Measurements from ENCODE around the gene SLMAP.
"Not testable (repeated sequence)": the region's sequence is repeated elsewhere in the genome, so short reads cannot be mapped to it uniquely, and the experiment has no call there.

Gene SLMAP

DNA sequence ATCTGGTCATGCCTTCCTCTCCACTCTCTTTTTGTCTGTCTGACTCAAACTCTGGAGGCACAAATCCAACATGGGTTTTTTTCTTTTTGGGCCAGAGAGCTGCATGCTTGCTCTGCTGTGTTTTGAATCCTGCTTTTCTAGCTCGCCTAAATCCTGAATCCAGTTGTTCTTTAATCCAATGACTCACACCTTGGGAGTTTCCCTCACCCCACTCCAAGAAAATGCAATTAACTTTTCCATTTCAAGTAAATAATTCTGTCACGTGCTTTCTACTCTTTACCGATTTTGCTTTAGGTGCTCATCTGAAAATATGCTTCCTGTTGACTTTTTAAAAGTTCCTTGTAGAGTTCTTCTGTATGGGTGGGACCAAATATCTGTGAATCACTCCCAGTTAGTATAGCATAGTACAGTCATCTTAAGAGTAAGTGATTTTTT lies 47.6 kb downstream of the SLMAP start:
- Histone ChIP-seq H3K27ac (replicated peaks) (no peak overlapping the region), H3K4me3 (replicated peaks; ENCODE audit: insufficient read depth, low read length) (no peak overlapping the region), H3K27me3 (ENCODE audit: insufficient read depth, poor library complexity, severe bottlenecking) (no peaks in the 10 kb centered on the region)
- DNase-seq (ENCODE audit: low read depth in 1 of 2, low spot score in 1 of 2), result no peak
- TF ChIP-seq, protein P1, sequence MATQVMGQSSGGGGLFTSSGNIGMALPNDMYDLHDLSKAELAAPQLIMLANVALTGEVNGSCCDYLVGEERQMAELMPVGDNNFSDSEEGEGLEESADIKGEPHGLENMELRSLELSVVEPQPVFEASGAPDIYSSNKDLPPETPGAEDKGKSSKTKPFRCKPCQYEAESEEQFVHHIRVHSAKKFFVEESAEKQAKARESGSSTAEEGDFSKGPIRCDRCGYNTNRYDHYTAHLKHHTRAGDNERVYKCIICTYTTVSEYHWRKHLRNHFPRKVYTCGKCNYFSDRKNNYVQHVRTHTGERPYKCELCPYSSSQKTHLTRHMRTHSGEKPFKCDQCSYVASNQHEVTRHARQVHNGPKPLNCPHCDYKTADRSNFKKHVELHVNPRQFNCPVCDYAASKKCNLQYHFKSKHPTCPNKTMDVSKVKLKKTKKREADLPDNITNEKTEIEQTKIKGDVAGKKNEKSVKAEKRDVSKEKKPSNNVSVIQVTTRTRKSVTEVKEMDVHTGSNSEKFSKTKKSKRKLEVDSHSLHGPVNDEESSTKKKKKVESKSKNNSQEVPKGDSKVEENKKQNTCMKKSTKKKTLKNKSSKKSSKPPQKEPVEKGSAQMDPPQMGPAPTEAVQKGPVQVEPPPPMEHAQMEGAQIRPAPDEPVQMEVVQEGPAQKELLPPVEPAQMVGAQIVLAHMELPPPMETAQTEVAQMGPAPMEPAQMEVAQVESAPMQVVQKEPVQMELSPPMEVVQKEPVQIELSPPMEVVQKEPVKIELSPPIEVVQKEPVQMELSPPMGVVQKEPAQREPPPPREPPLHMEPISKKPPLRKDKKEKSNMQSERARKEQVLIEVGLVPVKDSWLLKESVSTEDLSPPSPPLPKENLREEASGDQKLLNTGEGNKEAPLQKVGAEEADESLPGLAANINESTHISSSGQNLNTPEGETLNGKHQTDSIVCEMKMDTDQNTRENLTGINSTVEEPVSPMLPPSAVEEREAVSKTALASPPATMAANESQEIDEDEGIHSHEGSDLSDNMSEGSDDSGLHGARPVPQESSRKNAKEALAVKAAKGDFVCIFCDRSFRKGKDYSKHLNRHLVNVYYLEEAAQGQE (IDR thresholded peaks at IDR 0.05; ENCODE audit: insufficient replicate concordance, low read depth), result no peak
- TF ChIP-seq SPI1 (IDR thresholded peaks at IDR 0.05; ENCODE audit: borderline replicate concordance, low read depth) (no peak), GABPA (IDR thresholded peaks at IDR 0.05; ENCODE audit: low read depth) (no peak), POLR2AphosphoS5 (IDR thresholded peaks at IDR 0.05; ENCODE audit: low read depth) (no peak)
- TF ChIP-seq, protein P2, sequence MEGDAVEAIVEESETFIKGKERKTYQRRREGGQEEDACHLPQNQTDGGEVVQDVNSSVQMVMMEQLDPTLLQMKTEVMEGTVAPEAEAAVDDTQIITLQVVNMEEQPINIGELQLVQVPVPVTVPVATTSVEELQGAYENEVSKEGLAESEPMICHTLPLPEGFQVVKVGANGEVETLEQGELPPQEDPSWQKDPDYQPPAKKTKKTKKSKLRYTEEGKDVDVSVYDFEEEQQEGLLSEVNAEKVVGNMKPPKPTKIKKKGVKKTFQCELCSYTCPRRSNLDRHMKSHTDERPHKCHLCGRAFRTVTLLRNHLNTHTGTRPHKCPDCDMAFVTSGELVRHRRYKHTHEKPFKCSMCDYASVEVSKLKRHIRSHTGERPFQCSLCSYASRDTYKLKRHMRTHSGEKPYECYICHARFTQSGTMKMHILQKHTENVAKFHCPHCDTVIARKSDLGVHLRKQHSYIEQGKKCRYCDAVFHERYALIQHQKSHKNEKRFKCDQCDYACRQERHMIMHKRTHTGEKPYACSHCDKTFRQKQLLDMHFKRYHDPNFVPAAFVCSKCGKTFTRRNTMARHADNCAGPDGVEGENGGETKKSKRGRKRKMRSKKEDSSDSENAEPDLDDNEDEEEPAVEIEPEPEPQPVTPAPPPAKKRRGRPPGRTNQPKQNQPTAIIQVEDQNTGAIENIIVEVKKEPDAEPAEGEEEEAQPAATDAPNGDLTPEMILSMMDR (IDR thresholded peaks at IDR 0.05; ENCODE audit: insufficient read depth, low read length), result no peak

DNA sequence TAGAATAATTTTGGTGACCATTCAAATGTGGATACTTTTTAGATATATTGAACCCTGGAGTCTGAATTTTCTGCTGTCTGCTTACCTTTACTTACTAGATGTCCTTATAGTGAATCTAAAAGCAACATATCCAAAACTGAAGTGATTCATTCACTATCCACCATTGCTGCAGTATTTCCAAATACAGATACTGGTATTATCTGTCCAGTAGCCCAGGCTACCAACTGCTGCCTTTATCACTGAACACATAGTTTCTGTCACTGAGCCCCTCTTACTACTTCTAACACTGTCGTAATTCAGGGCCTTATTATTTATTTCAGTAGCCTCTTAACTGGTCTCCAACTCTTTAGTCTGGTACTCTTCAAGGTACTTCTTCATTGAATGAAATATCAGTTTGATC lies 49.2 kb downstream of the SLMAP start:
- Histone ChIP-seq H3K27me3 (ENCODE audit: insufficient read depth, poor library complexity, severe bottlenecking) (no peaks in the 10 kb centered on the region), H3K4me3 (replicated peaks; ENCODE audit: insufficient read depth, low read length) (no peak overlapping the region), H3K27ac (replicated peaks) (no peak overlapping the region)
- TF ChIP-seq, protein P1 (IDR thresholded peaks at IDR 0.05; ENCODE audit: insufficient replicate concordance, low read depth), result no peak
- TF ChIP-seq, protein P2 (IDR thresholded peaks at IDR 0.05; ENCODE audit: insufficient read depth, low read length), result no peak
- TF ChIP-seq GABPA (IDR thresholded peaks at IDR 0.05; ENCODE audit: low read depth), result no peak
- no peak for TF ChIP-seq SPI1 (IDR thresholded peaks at IDR 0.05; ENCODE audit: borderline replicate concordance, low read depth)
- no peak for TF ChIP-seq POLR2AphosphoS5 (IDR thresholded peaks at IDR 0.05; ENCODE audit: low read depth)
- no peak for DNase-seq (ENCODE audit: low read depth in 1 of 2, low spot score in 1 of 2)

DNA sequence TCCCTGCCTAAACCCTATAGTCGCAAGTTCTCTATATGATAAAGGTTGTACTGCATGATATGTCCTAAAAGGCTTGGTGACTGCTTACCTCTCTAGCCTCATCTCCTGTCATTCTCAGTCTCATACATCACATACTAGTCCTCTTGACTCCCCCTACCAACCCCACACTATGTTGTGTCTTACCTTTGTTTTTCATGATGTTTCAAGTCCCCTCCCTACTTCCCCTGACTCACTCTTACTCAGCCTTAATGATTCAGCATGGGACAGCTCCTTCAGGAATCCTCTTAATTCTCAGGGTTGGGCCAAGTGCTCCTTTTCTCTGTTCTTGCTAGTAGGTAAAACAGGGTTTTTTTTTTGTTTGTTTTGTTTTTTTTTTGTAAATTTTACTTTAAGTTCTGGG lies 49.6 kb downstream of the SLMAP start:
- Histone ChIP-seq H3K27ac (replicated peaks) (no peak overlapping the region), H3K27me3 (ENCODE audit: insufficient read depth, poor library complexity, severe bottlenecking) (no peaks in the 10 kb centered on the region), H3K4me3 (replicated peaks; ENCODE audit: insufficient read depth, low read length) (no peak overlapping the region)
- TF ChIP-seq, protein P1 (IDR thresholded peaks at IDR 0.05; ENCODE audit: insufficient replicate concordance, low read depth), result peak; percentile 83
- TF ChIP-seq SPI1 (IDR thresholded peaks at IDR 0.05; ENCODE audit: borderline replicate concordance, low read depth), result no peak
- DNase-seq (ENCODE audit: low read depth in 1 of 2, low spot score in 1 of 2), result no peak

DNA sequence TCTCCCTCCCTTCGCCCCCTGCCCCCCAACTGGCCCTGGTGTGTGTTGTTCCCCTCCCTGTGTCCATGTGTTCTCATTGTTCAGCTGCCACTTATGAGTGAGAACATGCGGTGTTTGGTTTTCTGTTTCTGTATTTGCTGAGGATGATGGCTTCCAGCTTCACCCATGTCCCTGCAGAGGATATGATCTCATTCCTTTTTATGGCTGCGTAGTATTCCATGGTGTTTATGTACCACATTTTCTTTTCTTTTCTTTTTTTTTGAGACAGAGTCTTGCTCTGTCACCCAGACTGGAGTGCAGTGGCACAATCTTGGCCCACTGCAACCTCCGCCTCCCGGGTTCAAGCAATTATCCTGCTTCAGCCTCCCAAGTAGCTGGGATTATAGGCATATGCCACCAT lies 50.1 kb downstream of the SLMAP start:
- not testable (repeated sequence) for H3K4me3 ChIP-seq (replicated peaks; ENCODE audit: insufficient read depth, low read length); DNase-seq (ENCODE audit: low read depth in 1 of 2, low spot score in 1 of 2); H3K27ac ChIP-seq (replicated peaks); H3K27me3 ChIP-seq (ENCODE audit: insufficient read depth, poor library complexity, severe bottlenecking)

Data from HL-60 (cell line).